Type B pancreatic cell (in vitro differentiated cells): ENCODE results near the gene CSNK1G2. TPM values are rescaled to one million over a fixed set of nuclear protein-coding genes. Genes with fewer than 3 reads are reported as not detected.

Source experiments
- DNase-seq: peaks from one replicate; pipeline ENCODE4 v3.0.0; 2021; ENCODE audit warnings: mixed read lengths; ENCODE audit not compliant: unreplicated experiment; ENCODE audit errors: extremely low spot score
- H3K27ac Mint-ChIP-seq: 2 replicates; pipeline ENCODE4 v1.8.0; 2021; ENCODE audit warnings: mild to moderate bottlenecking, mixed read lengths
- H3K27me3 Mint-ChIP-seq: 2 replicates; pipeline ENCODE4 v1.8.0; 2021; ENCODE audit warnings: mixed read lengths
- H3K36me3 Mint-ChIP-seq: 2 replicates; pipeline ENCODE4 v1.8.0; 2021; ENCODE audit warnings: mixed read lengths
- H3K4me1 Mint-ChIP-seq: one replicate; pipeline ENCODE4 v1.8.0; 2021; ENCODE audit warnings: mixed read lengths; ENCODE audit not compliant: unreplicated experiment
- H3K4me3 Mint-ChIP-seq: 2 replicates; pipeline ENCODE4 v1.8.0; 2021; ENCODE audit warnings: mild to moderate bottlenecking, mixed read lengths
- H3K9me3 Mint-ChIP-seq: 2 replicates; pipeline ENCODE4 v1.8.0; 2021; ENCODE audit warnings: mixed read lengths
- CTCF ChIP-seq: fragments of 200-600 bp; sonication (generic); conservative IDR thresholded peaks from 2 replicates; pipeline ENCODE4 v1.5.0; 2021; ENCODE audit warnings: antibody characterized with exemption, mild to moderate bottlenecking
- total RNA-seq: library from RNA; stranded (reverse); gene quantifications from 2 replicates; pipeline ENCODE4 v1.2.1, GENCODE V29; 2021; ENCODE audit warnings: low replicate concordance

CSNK1G2 gene
- total RNA-seq, 1 donor from 2014 or later: 71.6 TPM

GRCh38 chr19:2015608-2015950 lies 74.6 kb downstream of the CSNK1G2 start, which contains the start of gene BTBD2:
BTBD2 (minus strand) TSS chr19:2015714; CDS start chr19:2015703, 11 bp downstream.
- H3K9me3 Mint-ChIP-seq: no peaks in the 10 kb centered on the region
- no peak for DNase-seq
- H3K27me3 Mint-ChIP-seq: no peaks in the 10 kb centered on the region
- no peaks in the 10 kb centered on the region for H3K4me1 Mint-ChIP-seq
- no peak for TF ChIP-seq CTCF
- H3K4me3 Mint-ChIP-seq: peak within 1 kb of the TSS; percentile 72
- H3K36me3 Mint-ChIP-seq: peaks cover 14% of the 10 kb centered on the region
- H3K27ac Mint-ChIP-seq: no peak within 1 kb of the TSS

- no peak overlapping the region for H3K27ac Mint-ChIP-seq
- no peaks in the 10 kb centered on the region for H3K27me3 Mint-ChIP-seq
- no peak for DNase-seq
- peaks cover 9% of the 10 kb centered on the region for H3K36me3 Mint-ChIP-seq
- no peaks in the 10 kb centered on the region for H3K4me1 Mint-ChIP-seq
- no peaks in the 10 kb centered on the region for H3K9me3 Mint-ChIP-seq
- peak overlapping the region; percentile 72 for H3K4me3 Mint-ChIP-seq
- TF ChIP-seq CTCF: no peak
Observed at GRCh38 chr19:2016041-2016807, 75.3 kb downstream of the CSNK1G2 start.

- H3K9me3 Mint-ChIP-seq: no peaks in the 10 kb centered on the region
- H3K4me1 Mint-ChIP-seq: no peaks in the 10 kb centered on the region
- no peaks in the 10 kb centered on the region for H3K36me3 Mint-ChIP-seq
- DNase-seq: no peak
- H3K27ac Mint-ChIP-seq: no peak overlapping the region
- no peak for TF ChIP-seq CTCF
- no peak overlapping the region for H3K4me3 Mint-ChIP-seq
- no peaks in the 10 kb centered on the region for H3K27me3 Mint-ChIP-seq
Observed at GRCh38 chr19:2018752-2019151, 77.8 kb downstream of the CSNK1G2 start.

GRCh38 chr19:2021453-2022140 lies 80.6 kb downstream of the CSNK1G2 start:
- H3K27ac Mint-ChIP-seq: no peak overlapping the region
- no peaks in the 10 kb centered on the region for H3K36me3 Mint-ChIP-seq
- no peak for TF ChIP-seq CTCF
- H3K4me3 Mint-ChIP-seq: no peak overlapping the region
- H3K27me3 Mint-ChIP-seq: no peaks in the 10 kb centered on the region
- H3K9me3 Mint-ChIP-seq: no peaks in the 10 kb centered on the region
- DNase-seq: no peak
- no peaks in the 10 kb centered on the region for H3K4me1 Mint-ChIP-seq

GRCh38 chr19:2022289-2022688 lies 81.3 kb downstream of the CSNK1G2 start:
- H3K9me3 Mint-ChIP-seq: no peaks in the 10 kb centered on the region
- no peaks in the 10 kb centered on the region for H3K4me1 Mint-ChIP-seq
- H3K27me3 Mint-ChIP-seq: no peaks in the 10 kb centered on the region
- no peak for DNase-seq
- no peak for TF ChIP-seq CTCF
- H3K4me3 Mint-ChIP-seq: no peak overlapping the region
- no peaks in the 10 kb centered on the region for H3K36me3 Mint-ChIP-seq
- no peak overlapping the region for H3K27ac Mint-ChIP-seq
